ENCODE data around the gene TRIM7.

TRIM7 gene

GRCh38 chr5:181152406-181152805 lies 52.6 kb downstream of the TRIM7 start:
- TF ChIP-seq REST (IDR thresholded peaks at IDR 0.05; ENCODE audit: low read depth), result no peak
- TF ChIP-seq EP300 (IDR thresholded peaks at IDR 0.05; ENCODE audit: borderline replicate concordance), result no peak
- TF ChIP-seq ZBTB7A (IDR thresholded peaks at IDR 0.05; ENCODE audit: low read depth), result no peak
- TF ChIP-seq NFIC (IDR thresholded peaks at IDR 0.05), result no peak
- TF ChIP-seq FOXM1 (IDR thresholded peaks at IDR 0.05; ENCODE audit: borderline replicate concordance, low read depth), result no peak
- no peak for TF ChIP-seq TEAD4 (IDR thresholded peaks at IDR 0.05)
- no peak for TF ChIP-seq CEBPB (IDR thresholded peaks at IDR 0.05)
- TF ChIP-seq EGR1 (IDR thresholded peaks at IDR 0.05), result no peak
- TF ChIP-seq USF1 (IDR thresholded peaks at IDR 0.05), result no peak
- no peak for TF ChIP-seq TAF1 (IDR thresholded peaks at IDR 0.05; ENCODE audit: low read depth)
- no peak for TF ChIP-seq CREB1 (IDR thresholded peaks at IDR 0.05; ENCODE audit: low read depth)
- no peak for TF ChIP-seq RAD21 (IDR thresholded peaks at IDR 0.05; ENCODE audit: low read depth)
- no peak for TF ChIP-seq MAX (IDR thresholded peaks at IDR 0.05)
- TF ChIP-seq YY1 (IDR thresholded peaks at IDR 0.05; ENCODE audit: low read depth), result no peak
- no peak for TF ChIP-seq TCF12 (IDR thresholded peaks at IDR 0.05; ENCODE audit: low read depth)

GRCh38 chr5:181151146-181151545 lies 53.9 kb downstream of the TRIM7 start:
- TF ChIP-seq FOXM1 (IDR thresholded peaks at IDR 0.05; ENCODE audit: borderline replicate concordance, low read depth), result no peak
- TF ChIP-seq RAD21 (IDR thresholded peaks at IDR 0.05; ENCODE audit: low read depth), result peak; percentile 25; the same call in 1 of the 2 replicates

GRCh38 chr5:181149806-181150733 lies 54.9 kb downstream of the TRIM7 start:
- TF ChIP-seq USF1 (IDR thresholded peaks at IDR 0.05) (no peak), CREB1 (IDR thresholded peaks at IDR 0.05; ENCODE audit: low read depth) (no peak), CEBPB (IDR thresholded peaks at IDR 0.05) (no peak), ZBTB7A (IDR thresholded peaks at IDR 0.05; ENCODE audit: low read depth) (no peak), NFIC (IDR thresholded peaks at IDR 0.05) (no peak), FOXM1 (IDR thresholded peaks at IDR 0.05; ENCODE audit: borderline replicate concordance, low read depth) (no peak), RAD21 (IDR thresholded peaks at IDR 0.05; ENCODE audit: low read depth) (no peak), EP300 (IDR thresholded peaks at IDR 0.05; ENCODE audit: borderline replicate concordance) (no peak), EGR1 (IDR thresholded peaks at IDR 0.05) (no peak), TAF1 (IDR thresholded peaks at IDR 0.05; ENCODE audit: low read depth) (no peak), REST (IDR thresholded peaks at IDR 0.05; ENCODE audit: low read depth) (no peak), TCF12 (IDR thresholded peaks at IDR 0.05; ENCODE audit: low read depth) (no peak), MAX (IDR thresholded peaks at IDR 0.05) (no peak), YY1 (IDR thresholded peaks at IDR 0.05; ENCODE audit: low read depth) (no peak), TEAD4 (IDR thresholded peaks at IDR 0.05) (no peak)

- TF ChIP-seq CEBPB (IDR thresholded peaks at IDR 0.05), result no peak
- TF ChIP-seq TAF1 (IDR thresholded peaks at IDR 0.05; ENCODE audit: low read depth), result no peak
- no peak for TF ChIP-seq TCF12 (IDR thresholded peaks at IDR 0.05; ENCODE audit: low read depth)
- TF ChIP-seq FOXM1 (IDR thresholded peaks at IDR 0.05; ENCODE audit: borderline replicate concordance, low read depth), result no peak
- no peak for TF ChIP-seq USF1 (IDR thresholded peaks at IDR 0.05)
- no peak for TF ChIP-seq RAD21 (IDR thresholded peaks at IDR 0.05; ENCODE audit: low read depth)
- no peak for TF ChIP-seq EGR1 (IDR thresholded peaks at IDR 0.05)
- no peak for TF ChIP-seq REST (IDR thresholded peaks at IDR 0.05; ENCODE audit: low read depth)
- TF ChIP-seq YY1 (IDR thresholded peaks at IDR 0.05; ENCODE audit: low read depth), result no peak
- TF ChIP-seq EP300 (IDR thresholded peaks at IDR 0.05; ENCODE audit: borderline replicate concordance), result no peak
- no peak for TF ChIP-seq TEAD4 (IDR thresholded peaks at IDR 0.05)
- TF ChIP-seq ZBTB7A (IDR thresholded peaks at IDR 0.05; ENCODE audit: low read depth), result no peak
- TF ChIP-seq CREB1 (IDR thresholded peaks at IDR 0.05; ENCODE audit: low read depth), result no peak
- TF ChIP-seq MAX (IDR thresholded peaks at IDR 0.05), result no peak
- no peak for TF ChIP-seq NFIC (IDR thresholded peaks at IDR 0.05)
Observed at GRCh38 chr5:181149355-181149754, 55.6 kb downstream of the TRIM7 start.
